Loucy (cell line): ENCODE results near the gene SYT2.
"Not testable (repeated sequence)": the region's sequence is repeated elsewhere in the genome, so short reads cannot be mapped to it uniquely, and the experiment has no call there.

Source experiments
- H2AFZ ChIP-seq: fragments of 200-600 bp; sonication (generic); 2 replicates; pipeline ENCODE4 v1.6.0; 2016; ENCODE audit warnings: antibody characterized with exemption, mild to moderate bottlenecking, low read length, moderate library complexity
- H3F3A ChIP-seq: fragments of 200-600 bp; 2 replicates; pipeline ENCODE4 v1.6.0; 2016; ENCODE audit warnings: antibody characterized with exemption, low read depth, mild to moderate bottlenecking
- H3K27me3 ChIP-seq: fragments of 200-600 bp; sonication (generic); 2 replicates; pipeline ENCODE4 v1.6.1; 2014; ENCODE audit warnings: low read length, mild to moderate bottlenecking; ENCODE audit not compliant: insufficient read depth, poor library complexity, severe bottlenecking
- H3K36me3 ChIP-seq: fragments of 200-600 bp; sonication (generic); 2 replicates; pipeline ENCODE4 v1.6.1; 2016; ENCODE audit warnings: low read length; ENCODE audit not compliant: insufficient read depth
- H3K4me1 ChIP-seq: fragments of 200-600 bp; sonication (generic); 2 replicates; pipeline ENCODE4 v1.5.1; 2014; ENCODE audit warnings: low read length, mild to moderate bottlenecking; ENCODE audit not compliant: insufficient read depth, poor library complexity, severe bottlenecking
- H3K4me2 ChIP-seq: fragments of 200-600 bp; sonication (generic); 2 replicates; pipeline ENCODE4 v1.6.0; 2014; ENCODE audit warnings: antibody characterized with exemption, low read length, low read depth, mild to moderate bottlenecking; ENCODE audit not compliant: poor library complexity, severe bottlenecking
- H3K4me3 ChIP-seq: fragments of 200-600 bp; sonication (generic); 2 replicates; pipeline ENCODE4 v1.5.1; 2014; ENCODE audit warnings: low read length, mild to moderate bottlenecking, mixed read lengths; ENCODE audit not compliant: poor library complexity, severe bottlenecking
- H3K79me2 ChIP-seq: fragments of 200-600 bp; sonication (generic); 2 replicates; pipeline ENCODE4 v1.6.1; 2014; ENCODE audit warnings: low read length; ENCODE audit not compliant: insufficient read depth
- H3K9ac ChIP-seq: fragments of 200-600 bp; sonication (generic); 2 replicates; pipeline ENCODE4 v1.6.0; 2014; ENCODE audit warnings: mild to moderate bottlenecking, low read depth, low read length, moderate library complexity; ENCODE audit not compliant: poor library complexity, severe bottlenecking
- H3K9me2 ChIP-seq: fragments of 200-600 bp; sonication (generic); replicated peaks from 2 replicates; pipeline ENCODE4 v1.6.1; 2016; ENCODE audit warnings: low read depth, low read length, mixed read lengths
- H3K9me3 ChIP-seq: fragments of 200-600 bp; sonication (generic); 2 replicates; pipeline ENCODE4 v1.6.1; 2014; ENCODE audit warnings: mild to moderate bottlenecking, antibody characterized with exemption, low read length, low read depth; ENCODE audit not compliant: insufficient read depth
- H4K20me1 ChIP-seq: fragments of 200-600 bp; sonication (generic); 2 replicates; pipeline ENCODE4 v1.6.0; 2014; ENCODE audit warnings: antibody characterized with exemption, low read length, mild to moderate bottlenecking; ENCODE audit not compliant: insufficient read depth, poor library complexity, severe bottlenecking
- CTCF ChIP-seq: fragments of 200-600 bp; sonication (generic); conservative IDR thresholded peaks from 2 replicates; pipeline ENCODE4 v1.5.1; 2014; ENCODE audit warnings: mild to moderate bottlenecking, antibody characterized with exemption, low read length
- EZH2phosphoT487 ChIP-seq: fragments of 200-600 bp; IDR thresholded peaks from 2 replicates; pipeline ENCODE4 v1.6.1; 2018; ENCODE audit warnings: antibody characterized with exemption, mild to moderate bottlenecking, moderate library complexity, borderline replicate concordance

The SYT2 gene

DNA sequence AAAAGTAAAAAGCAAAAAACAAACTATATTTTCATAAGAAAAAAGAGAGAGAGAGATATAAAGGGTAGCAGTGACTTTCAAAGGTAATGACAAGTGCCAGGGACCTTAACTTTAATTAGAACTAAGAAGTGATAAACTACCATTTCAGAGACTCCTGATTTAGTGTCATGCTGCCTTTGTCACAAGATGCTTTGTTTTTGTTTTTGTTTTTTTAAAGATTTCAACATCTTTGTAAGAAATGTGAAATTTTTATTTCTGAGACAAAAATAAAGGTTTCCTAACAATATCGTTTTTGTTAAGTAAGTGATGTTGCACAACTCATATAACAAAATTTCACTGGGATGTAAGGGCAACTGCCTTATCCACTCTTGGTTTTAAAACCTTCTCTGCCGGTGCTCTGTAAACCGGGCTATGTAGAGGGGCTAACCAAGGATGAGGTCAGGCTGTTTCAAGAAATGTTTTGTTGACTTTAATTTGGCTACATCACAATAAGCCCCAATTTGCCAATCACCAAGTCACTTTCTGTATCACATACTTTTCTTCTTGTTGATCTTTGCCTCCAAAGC is 35.2 kb upstream of the SYT2 start:
- Histone ChIP-seq H3K9ac (no peak overlapping the region), H3F3A (no peaks in the 10 kb centered on the region), H3K27me3 (no peaks in the 10 kb centered on the region), H3K9me2 (no peaks in the 10 kb centered on the region), H3K79me2 (no peaks in the 10 kb centered on the region), H3K9me3 (no peaks in the 10 kb centered on the region), H4K20me1 (peaks cover 7% of the 10 kb centered on the region), H3K36me3 (peaks cover 98% of the 10 kb centered on the region), H3K4me3 (no peak overlapping the region), H2AFZ (no peak overlapping the region), H3K4me1 (no peaks in the 10 kb centered on the region), H3K4me2 (no peak overlapping the region)
- TF ChIP-seq CTCF (no peak), EZH2phosphoT487 (no peak)

DNA sequence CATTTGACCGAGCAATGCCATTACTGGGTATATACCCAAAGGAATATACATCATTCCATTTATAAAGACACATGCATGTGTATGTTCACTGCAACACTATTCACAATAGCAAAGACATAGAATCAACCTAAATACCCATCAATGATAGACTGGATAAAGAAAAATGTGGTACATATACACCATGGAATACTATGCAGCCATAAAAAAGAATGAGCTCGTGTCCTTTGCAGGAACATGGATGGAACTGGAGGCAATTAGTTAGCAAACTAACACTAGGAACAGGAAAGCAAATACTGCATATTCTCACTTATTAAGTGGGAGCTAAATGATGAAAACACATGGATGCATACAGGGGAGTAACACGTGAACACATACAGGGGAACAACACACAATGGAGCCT is 34.5 kb upstream of the SYT2 start:
- H3K79me2 ChIP-seq, H3K4me1 ChIP-seq, H3K9ac ChIP-seq, H3K9me2 ChIP-seq, H2AFZ ChIP-seq, H3F3A ChIP-seq, H3K27me3 ChIP-seq, H3K4me2 ChIP-seq, H4K20me1 ChIP-seq, H3K9me3 ChIP-seq, H3K4me3 ChIP-seq: not testable (repeated sequence)
- peaks cover 93% of the 10 kb centered on the region for H3K36me3 ChIP-seq

GRCh38 chr1:202742496-202742895 is 32.2 kb upstream of the SYT2 start:
- TF ChIP-seq EZH2phosphoT487, result no peak
- TF ChIP-seq CTCF, result no peak
- Histone ChIP-seq H3K4me1 (no peaks in the 10 kb centered on the region), H3K4me3 (no peak overlapping the region), H3K79me2 (no peaks in the 10 kb centered on the region), H3F3A (no peaks in the 10 kb centered on the region), H2AFZ (no peak overlapping the region), H3K9me3 (no peaks in the 10 kb centered on the region), H4K20me1 (peaks cover 4% of the 10 kb centered on the region), H3K27me3 (no peaks in the 10 kb centered on the region), H3K9me2 (no peaks in the 10 kb centered on the region), H3K36me3 (peaks cover 88% of the 10 kb centered on the region), H3K9ac (no peak overlapping the region), H3K4me2 (no peak overlapping the region)

DNA sequence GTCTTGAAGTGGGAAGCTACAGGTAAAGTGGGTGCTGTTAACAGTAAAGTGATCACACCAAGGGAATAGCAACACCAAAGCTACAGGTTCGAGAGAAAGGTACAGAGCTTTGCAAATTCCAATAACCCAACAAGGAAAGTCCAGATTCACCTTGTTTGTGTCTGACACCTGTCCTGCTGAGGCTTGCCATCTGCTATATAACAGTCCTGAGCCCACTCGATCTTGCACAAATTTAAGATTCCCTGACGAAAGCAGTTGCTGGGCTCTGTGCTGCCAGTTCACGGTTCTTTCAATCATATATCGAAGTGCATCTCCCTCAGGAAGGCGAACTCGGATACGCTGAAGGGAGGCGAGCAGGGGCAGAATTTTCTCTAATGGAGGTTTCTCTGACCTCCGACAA is 23.0 kb upstream of the SYT2 start:
- H3K27me3 ChIP-seq, result no peaks in the 10 kb centered on the region
- no peak overlapping the region for H2AFZ ChIP-seq
- H4K20me1 ChIP-seq, result no peaks in the 10 kb centered on the region
- no peaks in the 10 kb centered on the region for H3K9me3 ChIP-seq
- no peak overlapping the region for H3K4me2 ChIP-seq
- TF ChIP-seq CTCF (no peak), EZH2phosphoT487 (no peak)
- H3K9ac ChIP-seq, result no peak overlapping the region
- H3K9me2 ChIP-seq, result no peaks in the 10 kb centered on the region
- no peaks in the 10 kb centered on the region for H3K79me2 ChIP-seq
- no peak overlapping the region for H3K4me3 ChIP-seq
- H3K36me3 ChIP-seq, result peaks cover 99% of the 10 kb centered on the region
- no peaks in the 10 kb centered on the region for H3K4me1 ChIP-seq
- H3F3A ChIP-seq, result no peaks in the 10 kb centered on the region
